DMS79 treated with DMSO at 0.1 percent for 48 hours (cell line): ENCODE data around the gene MAGEA8.
"Not testable (repeated sequence)": the region's sequence is repeated elsewhere in the genome, so short reads cannot be mapped to it uniquely, and the experiment has no call there.

ENCODE experiments used
- DNase-seq: peaks from one replicate; lab custom pipeline; 2025; lab: John Stamatoyannopoulos, UW

Gene MAGEA8, protein sequence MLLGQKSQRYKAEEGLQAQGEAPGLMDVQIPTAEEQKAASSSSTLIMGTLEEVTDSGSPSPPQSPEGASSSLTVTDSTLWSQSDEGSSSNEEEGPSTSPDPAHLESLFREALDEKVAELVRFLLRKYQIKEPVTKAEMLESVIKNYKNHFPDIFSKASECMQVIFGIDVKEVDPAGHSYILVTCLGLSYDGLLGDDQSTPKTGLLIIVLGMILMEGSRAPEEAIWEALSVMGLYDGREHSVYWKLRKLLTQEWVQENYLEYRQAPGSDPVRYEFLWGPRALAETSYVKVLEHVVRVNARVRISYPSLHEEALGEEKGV

DNA sequence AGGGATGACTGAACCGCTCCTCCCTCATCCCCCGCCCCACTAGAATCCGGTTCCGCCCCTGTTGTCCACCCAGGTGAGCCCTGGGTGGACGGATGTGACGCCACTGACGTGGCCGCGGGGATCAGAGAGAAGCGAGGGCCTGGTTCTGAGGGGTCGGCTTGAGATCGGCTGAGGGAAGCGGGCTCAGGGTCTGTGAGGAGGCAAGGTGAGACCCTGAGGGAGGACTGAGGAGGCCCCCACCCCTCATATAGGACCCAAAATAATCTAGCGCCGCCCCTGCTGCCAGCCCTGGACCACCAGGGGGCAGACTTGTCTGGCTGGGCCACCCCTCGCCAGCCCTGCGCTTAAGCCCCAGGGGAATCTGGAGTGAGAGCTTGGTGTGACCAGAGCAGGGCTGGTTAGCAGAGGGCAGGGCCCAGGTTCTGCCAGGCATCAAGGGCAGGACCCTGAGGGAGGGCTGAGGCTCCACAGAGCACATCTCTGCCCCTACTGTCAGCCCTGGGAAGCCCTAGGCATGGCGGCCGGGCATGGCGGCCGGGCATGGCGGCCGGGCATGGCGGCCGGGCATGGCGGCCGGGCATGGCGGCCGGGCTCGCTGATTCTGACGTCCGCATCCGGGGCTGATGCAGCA lies at the start of gene MAGEA8:
Gene MAGEA8 (plus strand): TSS at position 103 of the 631 bp plus-strand sequence. CDS start 3,090 bp downstream, outside the sequence.
- DNase-seq, result no peak

DNA sequence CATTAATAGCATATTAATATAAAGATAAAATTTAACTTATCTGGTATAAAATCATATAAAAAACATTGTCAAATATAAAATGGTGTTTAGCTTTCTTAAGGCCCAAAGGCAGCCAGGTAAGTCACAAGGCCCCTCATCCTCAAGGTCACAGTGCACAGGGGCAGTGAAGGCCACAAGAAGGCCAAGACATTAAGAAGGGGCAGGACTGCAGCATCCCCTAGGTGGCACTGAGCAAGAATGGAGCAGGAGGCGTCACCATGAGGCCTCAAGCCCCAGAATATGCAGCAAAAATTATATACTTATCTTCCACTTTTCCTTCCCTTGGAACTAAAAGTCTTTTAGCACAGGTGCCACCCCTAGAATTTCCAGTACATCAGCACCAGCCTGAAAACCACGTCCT lies 49.5 kb upstream of the MAGEA8 start:
- DNase-seq, result no peak

DNA sequence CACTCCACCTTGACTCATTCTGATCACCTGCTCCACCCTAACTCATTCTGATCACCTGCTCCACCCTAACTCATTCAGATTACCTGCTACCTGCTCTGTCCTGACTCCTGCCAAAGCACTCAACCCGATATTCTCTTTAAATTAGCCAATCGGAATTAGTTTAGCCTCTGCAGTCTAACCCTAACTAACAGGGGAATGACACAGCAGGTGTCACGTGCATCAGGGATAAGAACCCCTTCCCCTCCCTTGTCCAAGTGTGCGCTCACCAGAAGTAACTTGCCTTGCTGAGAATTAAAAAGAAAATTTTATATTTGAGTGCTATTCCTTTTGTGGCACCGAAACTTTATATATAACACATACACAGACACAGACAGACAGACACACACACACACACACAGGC lies 44.3 kb upstream of the MAGEA8 start:
- DNase-seq, result not testable (repeated sequence)

DNA sequence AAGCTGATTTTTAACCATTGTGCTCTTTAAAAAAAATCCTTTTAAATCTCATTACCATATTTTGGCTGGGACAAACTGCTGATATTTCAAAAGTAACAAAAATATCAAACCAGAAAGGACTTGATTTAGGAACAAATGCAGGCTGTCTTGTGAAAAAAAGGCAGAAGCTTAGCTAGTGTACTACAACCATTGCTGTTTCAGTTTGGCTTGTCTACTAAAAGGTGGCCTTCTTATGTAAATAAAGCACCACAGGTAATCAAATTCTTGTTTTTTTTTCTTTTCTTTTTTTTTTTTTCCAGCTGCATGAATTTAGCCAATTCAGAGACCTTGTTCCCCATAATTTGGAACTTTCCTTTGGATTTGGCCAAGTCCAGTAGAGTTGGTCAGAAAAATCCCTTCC lies 43.8 kb upstream of the MAGEA8 start:
- no peak for DNase-seq

DNA sequence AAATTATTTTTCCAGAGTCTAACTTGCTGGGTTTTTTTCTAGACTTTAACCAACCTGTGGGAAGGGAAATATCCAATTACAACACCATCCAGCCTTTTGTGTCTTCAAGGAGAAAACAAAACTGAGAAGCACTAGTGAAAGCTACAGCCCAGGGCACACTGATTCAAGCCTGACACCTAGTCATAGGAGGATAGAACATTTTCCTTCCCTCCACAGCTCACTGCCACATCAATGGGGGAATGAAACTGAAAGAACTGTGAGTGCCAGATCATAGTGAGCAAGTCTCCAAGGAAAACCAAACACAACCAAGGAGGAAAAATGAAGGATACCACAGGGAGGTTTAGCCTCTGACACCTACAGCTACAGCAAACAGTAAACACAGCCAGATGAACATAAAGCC lies 43.3 kb upstream of the MAGEA8 start:
- DNase-seq, result no peak

DNA sequence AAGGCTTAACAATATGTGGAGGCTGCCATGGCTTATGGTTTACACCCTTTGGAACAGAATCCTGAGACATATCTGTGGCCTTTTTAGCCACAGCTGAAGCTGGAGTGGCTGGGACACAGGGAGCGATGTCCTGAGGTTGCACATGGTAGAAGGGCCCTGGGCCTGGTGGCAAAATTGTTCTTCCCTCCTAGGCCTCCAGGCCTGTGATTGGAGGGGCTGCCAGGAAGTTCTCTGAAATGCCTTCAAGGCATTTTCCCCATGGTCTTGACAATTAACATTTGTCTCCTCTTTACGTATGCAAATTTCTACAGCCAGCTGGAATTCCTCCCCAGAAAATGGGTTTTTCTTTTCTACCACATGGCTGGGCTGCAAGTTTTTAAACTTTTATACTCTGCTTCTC lies 39.1 kb upstream of the MAGEA8 start:
- DNase-seq, result no peak

DNA sequence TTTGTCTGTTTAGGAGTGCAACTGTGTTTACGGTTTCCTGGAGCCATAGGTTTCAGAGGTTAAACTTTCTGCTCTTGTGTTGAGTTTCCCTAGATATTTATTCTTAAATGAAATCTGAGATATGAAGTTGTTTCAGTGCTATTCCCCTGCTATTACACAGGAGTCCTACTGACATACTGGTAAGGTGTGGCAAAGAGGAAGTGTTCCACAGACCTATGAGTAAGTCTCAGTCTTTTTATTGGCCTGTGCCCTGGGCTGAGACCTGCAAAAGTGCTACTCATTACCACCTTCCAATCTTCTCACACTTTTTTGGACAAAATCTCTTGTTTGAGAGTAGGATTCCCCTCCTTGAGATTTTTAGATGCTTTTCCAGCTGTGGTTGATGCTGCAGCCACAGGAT lies 35.6 kb upstream of the MAGEA8 start:
- no peak for DNase-seq

DNA sequence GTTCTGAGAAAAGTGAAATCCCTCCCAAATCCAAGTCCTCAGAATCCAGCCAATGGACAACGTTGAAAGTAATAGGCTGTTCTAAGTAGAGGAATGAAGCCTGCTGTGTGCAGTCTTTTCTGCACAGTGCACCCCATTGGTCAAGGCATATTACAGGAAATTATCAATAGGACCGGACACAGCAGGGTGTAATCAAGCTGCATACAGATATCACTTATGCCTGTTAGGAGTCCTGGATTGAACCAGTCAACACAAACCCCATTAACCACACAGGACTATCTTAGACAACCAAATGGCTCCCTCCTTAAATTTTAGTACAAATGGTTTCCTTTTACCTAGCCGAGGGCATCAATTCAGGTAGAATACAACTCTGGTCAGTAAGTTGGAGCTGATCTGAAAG lies 34.2 kb upstream of the MAGEA8 start:
- DNase-seq, result no peak

DNA sequence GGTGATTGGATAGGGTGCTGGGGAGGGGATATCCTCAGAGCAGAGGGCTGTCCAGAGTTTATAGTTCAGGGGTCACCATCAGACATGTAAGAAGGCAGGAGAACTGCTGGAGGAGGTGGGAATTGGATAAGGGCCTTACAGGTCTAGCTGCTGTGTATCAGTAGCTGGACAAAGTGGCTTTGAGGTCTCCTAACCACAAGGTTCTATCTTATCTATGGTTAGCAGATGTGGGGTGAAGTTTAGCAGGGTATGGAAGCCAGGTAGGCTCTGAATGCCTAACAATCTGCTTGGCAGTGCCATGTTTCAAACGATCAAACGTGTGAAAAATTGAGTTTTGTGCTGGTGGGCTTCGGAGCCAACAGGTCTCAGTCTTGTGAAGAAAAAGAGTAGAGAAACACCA lies 32.1 kb upstream of the MAGEA8 start:
- no peak for DNase-seq

DNA sequence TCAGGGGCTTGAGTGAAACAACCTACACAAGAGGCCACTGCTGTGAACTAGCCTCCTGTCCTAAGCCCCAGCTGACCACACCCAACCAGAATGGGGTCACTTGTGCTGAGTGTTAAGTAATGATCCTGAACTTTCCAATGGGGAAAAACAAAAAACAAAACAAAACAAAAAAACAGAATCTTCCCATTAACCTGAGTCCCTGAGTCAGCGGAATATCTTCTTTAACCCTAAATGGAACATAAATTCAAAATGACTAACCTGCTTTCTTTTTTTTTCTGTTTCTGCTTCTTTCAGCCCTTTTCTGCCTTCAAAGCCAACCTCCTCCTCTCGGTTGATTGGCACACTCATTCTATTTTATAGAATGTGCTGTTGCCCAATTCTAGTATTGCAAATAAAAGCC lies 31.2 kb upstream of the MAGEA8 start:
- DNase-seq, result no peak

DNA sequence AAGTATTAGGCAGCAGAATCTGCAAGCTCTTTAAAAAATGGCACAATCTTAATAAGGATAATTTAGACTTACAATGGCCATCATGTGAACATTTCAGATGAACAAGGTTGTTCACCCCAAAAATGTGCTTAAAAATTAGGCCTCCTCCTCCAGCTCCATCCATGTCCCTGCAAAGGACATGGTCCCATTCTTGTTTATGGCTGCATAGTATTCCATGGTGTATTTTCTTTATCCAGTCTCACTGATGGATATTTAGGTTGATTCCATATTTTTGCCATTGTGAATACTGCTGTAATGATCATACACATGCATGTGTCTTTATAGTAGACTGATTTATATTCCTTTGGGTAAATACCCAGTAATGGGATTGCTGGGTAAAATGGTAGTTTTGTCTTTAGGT lies 29.1 kb upstream of the MAGEA8 start:
- no peak for DNase-seq

DNA sequence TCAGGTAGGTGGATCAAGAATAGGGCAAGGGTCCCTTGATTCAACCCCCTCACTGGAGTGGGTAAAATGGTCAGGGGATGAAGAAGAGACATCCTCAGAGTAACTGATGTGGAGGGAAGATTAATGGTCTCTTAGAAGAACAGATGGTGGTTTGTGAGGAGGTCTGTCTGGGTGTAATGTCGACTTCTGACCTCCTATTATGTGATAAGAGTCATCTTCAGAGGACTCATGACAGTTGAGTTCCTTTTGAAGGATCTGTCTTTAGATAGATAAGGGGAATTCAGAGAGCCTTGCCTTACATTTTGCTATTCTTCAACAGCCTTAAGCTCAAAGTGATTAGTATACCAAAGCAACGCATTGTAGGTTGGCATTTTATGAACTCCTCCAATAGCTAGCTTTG lies 27.1 kb upstream of the MAGEA8 start:
- DNase-seq, result no peak

DNA sequence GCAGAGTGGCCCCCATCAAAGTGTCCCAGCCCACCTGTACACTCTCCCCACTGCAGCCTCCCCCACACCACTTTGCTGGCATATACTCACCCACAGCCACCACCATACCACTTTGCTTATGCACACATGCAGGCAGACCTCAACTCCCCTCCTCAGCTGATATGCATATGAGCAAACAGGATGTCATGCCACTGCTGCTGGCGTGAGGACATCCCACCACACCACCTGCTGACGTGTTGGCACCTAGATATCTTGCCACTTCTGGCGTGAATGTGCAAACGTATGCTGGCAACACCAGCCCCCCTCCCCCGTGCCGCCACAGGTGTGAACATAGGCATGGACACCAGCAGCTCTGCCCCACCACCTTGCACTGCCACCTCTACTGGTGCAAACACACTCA lies 22.4 kb upstream of the MAGEA8 start:
- DNase-seq, result no peak

DNA sequence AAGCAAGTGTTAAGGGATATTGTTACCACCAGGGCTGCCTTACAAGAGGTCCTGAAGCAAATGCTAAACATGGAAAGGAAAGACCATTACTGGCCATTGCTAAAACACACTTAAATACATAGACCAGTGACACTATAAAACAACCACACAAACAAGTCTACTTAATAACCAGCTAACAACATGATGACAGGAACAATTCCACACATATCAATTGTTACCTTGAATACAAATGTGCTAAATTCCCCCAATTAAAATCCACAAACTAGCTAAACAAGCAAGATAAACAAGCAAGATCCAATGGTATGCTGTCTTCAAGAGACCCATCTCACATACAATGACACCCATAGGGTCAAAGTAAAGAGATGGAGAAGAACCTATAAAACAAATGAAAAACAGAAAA lies 20.5 kb upstream of the MAGEA8 start:
- no peak for DNase-seq

DNA sequence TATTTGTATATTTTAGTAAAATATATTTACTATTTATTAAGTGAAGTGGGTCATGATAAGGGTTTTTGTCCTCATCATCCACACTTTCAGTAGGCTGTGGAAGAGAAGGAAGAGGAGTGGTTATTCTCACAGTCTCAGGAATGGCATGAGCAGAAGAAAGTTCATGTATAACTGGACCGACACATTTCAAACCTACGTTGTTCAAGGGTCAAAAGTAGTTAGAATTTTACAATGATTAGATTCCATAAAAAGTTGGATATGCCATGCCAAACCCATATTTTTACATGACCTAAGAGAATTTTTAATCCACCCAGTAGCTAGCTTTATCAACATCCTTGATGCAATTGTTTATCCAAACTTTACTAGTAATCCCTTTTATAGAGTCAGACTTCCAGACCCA lies 15.6 kb upstream of the MAGEA8 start:
- DNase-seq, result no peak

DNA sequence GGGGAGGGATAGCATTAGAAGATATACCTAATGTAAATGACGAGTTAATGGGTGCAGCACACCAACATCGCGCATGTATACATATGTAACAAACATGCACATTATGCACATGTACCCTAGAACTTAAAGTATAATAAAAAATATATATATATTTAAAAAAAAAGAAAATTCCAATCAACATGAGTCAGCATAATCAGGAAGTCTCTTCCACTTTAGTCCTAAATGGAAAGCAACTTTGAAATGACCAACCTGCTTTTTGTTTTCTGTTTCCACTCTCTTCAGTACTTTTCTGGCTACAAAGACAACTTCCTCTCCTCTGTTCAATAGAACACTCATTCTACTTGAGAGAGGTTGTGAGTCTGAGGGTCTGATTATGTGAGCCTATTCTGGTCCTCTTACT lies 13.5 kb upstream of the MAGEA8 start:
- DNase-seq, result no peak

DNA sequence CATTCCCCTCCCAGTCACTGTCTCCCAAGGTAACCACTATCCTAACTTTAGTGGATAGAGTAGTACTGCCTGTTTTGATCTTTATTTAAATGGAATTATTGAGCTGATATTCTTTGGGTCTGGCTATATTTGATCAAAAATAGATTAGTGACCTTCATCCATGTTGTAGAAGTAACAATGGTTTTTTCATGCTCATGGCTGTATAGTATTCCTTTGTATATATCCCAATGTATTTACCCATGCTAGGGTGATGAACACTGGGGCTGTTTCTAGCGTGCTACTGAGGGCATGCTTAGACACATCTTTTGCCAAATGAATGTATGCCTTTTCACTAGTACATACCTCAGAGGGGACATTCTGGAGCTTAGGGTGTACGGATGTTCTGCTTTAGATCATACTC lies 10.1 kb upstream of the MAGEA8 start:
- no peak for DNase-seq

DNA sequence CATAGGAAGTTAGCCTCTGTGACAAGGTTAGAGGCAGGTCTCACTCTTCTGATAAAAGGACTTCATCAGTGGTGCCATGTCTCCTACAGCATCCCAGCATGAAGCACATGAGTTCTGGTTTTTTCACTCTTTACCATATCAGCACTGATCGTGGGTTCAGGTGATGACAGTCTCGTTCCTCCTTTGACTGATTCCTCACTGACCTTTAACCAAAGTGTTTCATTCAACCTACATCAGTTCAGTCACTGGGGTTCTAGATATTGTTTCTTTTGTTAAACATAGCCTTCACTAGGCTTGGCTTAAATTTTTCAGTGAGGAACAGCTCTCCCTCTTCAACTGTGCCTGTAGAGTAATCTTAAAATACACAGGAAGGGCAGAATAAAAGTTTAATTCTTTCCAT lies 9.6 kb upstream of the MAGEA8 start:
- DNase-seq, result no peak

DNA sequence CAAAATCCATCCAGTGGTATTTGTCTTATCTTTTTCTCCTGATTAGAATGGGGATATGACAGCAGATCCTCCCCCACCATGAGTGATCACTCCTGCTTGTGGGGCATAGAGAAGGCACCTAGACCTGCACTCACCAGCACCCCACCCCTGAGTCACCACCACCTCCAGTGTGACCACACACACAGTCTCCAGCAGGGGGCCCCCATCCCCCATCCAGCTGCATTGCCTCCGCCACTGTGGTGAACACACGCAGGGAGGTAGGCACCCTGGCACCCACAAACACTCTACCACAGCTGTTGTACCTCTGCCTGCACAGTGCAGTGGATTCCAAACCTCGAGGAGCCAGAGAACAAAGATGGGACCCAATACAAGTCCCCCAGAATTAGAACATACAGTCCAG lies 9.0 kb upstream of the MAGEA8 start:
- DNase-seq, result no peak

DNA sequence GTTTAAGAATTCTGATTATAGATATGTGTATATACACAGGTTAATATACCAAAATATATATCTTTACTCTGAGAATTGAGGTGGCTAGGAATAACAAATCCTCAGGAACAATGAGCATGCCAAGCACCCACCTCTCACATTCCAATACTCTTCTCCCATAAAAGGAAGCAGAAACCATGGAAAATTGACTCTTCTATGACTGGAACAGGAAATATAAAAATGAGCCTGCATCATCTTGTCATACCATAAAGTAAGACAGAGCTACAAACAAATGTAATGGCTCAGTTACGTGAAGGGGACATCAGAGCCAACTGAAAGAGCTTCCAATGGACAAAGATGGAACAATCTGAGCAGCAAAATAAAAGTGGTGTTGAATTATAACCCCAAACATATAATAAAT lies 3.8 kb upstream of the MAGEA8 start:
- no peak for DNase-seq

DNA sequence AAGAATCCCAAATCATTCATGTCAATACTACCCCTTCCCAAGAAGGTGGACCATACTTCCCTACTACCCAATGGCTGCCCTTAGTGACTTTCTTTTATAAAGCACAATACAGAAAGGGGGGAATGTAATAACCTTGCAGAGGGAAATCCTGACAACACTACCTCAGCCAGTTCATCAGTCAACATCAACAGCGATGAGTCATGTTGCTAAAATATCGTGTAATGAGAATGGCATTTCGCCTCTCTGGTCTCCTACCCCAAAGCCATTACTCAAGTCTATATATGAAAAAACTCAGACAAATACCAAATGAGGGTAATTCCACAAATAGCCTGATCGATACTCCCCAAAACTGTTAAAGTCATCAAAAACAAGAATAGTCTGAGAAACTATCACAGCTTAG lies 3.3 kb upstream of the MAGEA8 start:
- no peak for DNase-seq

DNA sequence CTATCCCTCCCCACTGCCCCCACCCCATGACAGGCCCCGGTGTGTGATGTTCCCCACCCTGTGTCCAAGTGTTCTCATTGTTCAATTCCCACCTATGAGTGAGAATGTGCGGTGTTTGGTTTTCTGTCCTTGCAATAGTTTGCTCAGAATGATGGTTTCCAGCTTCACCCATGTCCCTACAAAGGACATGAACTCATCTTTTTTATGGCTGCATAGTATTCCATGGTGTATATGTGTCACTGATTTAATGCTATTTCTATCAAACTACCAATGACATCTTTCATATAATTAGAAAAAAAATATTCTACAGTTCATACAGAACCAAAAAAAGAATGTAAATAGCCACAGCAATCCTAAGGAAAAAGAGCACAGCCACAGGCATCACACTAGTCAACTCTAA lies 9.8 kb downstream of the MAGEA8 start:
- DNase-seq, result not testable (repeated sequence)

DNA sequence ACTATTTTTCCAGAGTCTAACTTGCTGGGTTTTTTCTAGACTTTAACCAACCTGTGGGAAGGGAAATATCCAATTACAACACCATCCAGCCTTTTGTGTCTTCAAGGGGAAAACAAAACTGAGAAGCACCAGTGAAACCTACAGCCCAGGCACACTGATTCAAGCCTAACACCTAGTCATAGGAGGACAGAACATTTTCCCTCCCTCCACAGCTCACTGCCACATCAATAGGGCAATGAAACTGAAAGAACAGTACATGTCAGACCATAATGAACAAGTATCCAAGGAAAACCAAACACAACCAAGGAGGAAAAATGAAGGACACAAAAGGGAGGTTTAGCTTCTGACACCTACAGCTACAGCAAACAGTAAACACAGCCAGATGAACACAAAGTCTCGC lies 17.6 kb downstream of the MAGEA8 start:
- DNase-seq, result no peak
